Activated effector memory CD4-positive, alpha-beta T cell treated with anti-CD3 and anti-CD28 coated beads, Interleukin-2, amount 50 U/mL, for 16 hours (primary cell): Measurements from ENCODE around the gene OR9K2.
"Not testable (repeated sequence)": the region's sequence is repeated elsewhere in the genome, so short reads cannot be mapped to it uniquely, and the experiment has no call there.

Source experiments
- DNase-seq: peaks from one replicate; pipeline ENCODE4 v3.0.0-alpha.2; 2020

The OR9K2 gene, protein sequence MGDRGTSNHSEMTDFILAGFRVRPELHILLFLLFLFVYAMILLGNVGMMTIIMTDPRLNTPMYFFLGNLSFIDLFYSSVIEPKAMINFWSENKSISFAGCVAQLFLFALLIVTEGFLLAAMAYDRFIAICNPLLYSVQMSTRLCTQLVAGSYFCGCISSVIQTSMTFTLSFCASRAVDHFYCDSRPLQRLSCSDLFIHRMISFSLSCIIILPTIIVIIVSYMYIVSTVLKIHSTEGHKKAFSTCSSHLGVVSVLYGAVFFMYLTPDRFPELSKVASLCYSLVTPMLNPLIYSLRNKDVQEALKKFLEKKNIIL

DNA sequence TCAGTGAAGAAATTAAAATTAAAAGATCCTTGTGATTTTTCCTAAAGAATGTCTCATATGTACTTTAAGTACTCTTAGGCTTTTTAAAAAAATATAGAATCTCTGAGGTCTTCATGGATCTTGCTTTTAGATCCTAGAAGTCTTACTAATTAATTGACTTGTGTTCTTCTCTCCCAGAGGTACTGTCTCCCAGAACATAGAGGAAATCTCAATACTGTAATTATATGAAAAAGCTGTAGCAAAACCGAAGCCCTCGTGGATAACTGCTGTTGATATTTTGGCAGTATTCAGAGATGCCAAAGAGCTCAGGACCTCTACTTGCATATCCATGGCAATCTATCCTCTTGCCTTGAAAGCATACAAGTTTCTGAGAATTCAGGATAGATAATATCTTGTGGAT is at the start of gene OR9K2:
OR9K2 (plus strand) TSS at position 301 of the 400 bp plus-strand sequence. CDS start 3,429 bp downstream, outside the sequence.
- no peak for DNase-seq

DNA sequence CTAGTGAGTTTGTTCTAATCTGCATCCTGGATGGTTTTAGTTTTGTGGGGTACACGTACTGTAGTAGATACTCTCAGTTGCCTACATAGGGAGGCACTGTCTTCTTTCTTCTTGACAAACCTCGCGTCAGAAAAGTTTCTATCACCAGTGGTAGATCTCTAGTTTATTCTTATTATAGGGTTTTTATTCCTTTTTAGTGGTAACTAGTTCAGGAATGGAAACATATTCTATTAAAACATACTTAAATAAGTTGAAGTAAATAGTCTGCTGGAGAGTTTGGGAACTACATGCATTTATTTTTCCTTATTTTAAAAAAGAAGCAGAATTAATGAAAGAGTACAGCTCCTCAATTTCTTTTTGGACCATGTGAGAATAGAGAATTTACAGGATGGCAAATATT is 33.6 kb upstream of the OR9K2 start:
- DNase-seq, result no peak

DNA sequence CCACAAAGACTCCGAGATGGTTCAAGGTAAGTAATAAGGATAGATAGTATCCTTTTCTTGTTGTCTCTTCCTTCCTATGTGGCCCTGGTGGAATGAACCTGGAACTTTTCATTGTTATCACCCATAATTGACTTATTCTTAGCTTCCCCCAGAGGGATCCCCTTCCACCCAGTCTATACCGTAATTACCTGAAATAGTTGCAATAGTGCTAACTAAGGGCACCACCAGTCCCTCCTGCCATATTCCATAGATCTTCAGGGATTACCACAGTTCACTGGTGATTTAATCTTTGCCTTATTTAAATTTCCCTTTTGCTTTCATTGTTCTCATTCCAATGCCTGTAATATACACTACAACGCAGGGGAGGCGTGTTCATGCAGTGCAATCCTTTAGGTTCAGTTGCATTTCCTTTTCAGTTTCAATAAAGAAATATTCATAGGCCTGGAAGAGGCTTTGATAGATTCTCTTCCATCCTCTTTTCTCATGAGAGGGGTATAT is 13.8 kb upstream of the OR9K2 start:
- DNase-seq, result no peak

DNA sequence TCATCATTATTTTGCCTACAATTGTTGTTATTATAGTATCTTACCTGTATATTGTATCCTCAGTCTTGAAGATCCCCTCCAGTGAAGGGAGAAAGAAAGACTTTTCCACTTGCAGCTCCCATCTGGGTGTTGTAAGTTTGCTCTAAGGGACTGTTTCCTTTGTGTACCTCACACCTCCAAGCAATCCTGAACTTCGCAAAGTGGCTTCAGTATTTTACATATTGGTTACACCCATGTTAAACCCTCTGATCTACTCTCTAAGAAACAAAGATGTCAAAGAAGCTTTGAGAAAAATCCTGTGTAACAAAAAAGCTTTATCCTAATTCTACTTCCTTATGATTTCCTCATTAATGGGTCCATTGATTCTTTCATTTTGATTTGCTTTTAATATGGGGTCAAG is 10.1 kb upstream of the OR9K2 start:
- no peak for DNase-seq

DNA sequence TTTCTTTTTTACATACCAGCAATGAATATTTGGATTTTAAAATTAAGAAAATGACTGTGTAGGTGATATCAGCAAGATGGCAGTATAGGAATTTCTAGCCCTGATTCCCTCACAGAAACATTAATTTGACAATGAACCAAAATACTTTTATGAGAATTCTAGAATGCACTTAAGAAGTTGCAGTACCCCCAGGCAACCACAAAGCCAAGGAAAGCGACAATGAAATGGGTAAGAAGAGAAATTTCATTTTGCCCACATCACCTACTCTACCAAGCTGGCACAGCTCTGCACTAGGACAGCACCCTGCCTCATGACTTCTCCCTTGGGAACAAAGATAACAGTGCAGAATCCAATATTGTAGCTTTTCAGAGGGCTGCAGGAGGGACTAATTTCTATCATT is 6.6 kb downstream of the OR9K2 start:
- DNase-seq, result no peak

DNA sequence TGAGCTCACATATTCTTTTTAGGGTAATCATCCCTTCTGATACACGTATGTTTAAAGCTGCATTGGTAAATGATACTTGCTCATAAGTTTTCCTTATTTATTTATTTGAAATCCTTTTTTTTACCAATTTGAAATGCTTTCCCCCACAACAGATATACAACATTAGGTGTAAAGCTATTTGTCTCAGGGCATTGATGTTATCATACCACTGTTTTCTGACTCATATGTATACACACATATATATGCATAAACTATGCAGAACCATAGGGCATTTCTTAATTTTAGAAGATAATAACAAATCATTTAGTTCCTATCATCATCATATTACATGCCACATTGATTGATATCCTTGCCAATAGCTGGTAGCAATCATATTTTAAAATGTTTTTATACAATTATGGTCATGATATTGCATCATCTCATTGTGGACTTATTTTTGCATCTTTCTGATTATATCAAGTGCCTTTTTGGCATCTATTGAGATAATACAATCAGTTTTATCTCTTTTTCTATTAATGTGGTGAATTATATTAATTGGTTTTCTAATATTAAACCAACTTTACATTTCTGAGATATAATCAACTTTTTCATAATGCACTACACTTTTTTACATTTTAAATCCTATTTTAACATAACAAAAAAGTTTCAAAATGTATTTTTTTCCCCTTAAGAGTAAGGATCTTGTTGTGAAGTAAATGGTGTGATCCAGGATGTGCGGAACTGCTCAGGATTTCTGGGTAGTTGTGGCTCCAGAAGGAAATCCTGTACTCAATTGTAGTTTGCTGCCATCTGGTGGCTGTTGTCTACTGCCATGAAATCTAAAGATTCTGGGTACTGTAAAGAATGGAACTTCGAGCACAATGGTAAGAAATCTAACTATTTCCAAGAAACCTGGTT is 16.7 kb downstream of the OR9K2 start:
- DNase-seq, result peak; percentile 71

DNA sequence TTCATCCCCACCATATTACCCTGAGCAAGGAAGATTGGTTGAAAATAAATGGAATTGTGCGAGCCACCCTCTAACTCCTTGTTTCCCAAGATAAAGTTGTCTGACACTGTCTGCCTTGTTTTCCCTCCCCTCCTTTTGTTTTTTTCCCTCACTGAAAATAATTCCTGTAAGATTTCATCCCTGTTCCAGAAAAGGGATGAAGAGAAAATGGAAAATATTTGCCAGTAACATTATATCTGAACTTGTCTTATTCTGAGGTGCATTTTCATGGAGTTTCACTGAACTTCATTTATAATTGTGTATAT is 17.3 kb downstream of the OR9K2 start:
- no peak for DNase-seq

DNA sequence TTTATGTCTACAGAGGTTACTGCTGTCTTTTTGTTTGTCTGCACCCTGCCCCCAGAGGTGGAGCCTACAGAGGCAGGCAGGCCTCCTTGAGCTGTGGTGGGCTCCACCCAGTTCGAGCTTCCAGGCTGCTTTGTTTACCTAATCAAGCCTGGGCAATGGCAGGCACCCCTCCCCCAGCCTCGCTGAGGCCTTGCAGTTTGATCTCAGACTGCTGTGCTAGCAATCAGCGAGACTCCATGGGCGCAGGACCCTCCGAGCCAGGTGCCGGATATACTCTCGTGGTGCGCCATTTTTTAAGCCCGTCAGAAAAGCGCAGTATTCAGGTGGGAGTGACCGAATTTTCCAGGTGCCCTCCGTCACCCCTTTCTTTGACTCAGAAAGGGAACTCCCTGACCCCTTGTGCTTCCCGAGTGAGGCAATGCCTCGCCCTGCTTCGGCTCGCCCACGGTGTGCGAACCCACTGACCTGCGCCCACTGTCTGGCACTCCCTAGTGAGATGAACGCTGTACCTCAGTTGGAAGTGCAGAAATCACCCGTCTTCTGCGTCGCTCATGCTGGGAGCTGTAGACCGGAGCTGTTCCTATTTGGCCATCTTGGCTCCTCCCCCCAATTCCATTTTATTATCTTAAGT is 40.9 kb downstream of the OR9K2 start:
- DNase-seq, result not testable (repeated sequence)

DNA sequence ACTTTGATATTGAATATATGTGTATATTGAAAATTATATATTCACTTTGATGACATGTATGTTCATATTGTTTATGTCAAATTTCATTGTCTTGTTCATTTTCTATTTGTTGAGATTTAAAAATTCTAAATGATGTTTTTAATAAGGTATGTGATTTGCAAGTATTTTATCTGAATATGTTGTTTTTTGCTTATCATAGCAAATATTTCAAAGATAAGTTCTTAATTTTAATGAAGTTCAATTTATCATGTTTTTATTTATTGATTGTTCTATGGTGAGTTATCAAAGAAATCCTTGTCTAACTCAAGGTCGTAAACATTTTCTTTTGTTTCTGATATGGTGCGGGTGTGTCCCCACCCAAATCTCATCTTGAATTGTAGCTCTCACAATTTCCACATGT is 45.2 kb downstream of the OR9K2 start:
- no peak for DNase-seq

DNA sequence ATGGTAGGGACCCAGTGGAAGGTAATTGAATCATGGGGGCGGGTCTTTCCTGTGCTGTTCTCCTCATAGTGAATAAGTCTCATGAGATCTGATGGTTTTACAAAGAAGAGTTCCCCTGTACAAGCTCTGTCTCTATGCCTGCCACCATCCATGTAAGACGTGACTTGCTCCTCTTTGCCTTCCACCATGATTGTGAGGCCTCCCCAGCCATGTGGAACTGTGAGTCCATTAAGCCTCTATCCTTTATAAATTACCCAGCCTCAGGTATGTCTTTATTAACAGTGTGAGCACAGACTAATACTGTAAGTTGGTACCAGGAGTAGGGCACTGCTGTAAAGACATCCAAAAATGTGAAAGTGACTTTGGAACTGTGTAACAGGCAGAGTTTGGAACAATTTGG is 45.6 kb downstream of the OR9K2 start:
- not testable (repeated sequence) for DNase-seq

DNA sequence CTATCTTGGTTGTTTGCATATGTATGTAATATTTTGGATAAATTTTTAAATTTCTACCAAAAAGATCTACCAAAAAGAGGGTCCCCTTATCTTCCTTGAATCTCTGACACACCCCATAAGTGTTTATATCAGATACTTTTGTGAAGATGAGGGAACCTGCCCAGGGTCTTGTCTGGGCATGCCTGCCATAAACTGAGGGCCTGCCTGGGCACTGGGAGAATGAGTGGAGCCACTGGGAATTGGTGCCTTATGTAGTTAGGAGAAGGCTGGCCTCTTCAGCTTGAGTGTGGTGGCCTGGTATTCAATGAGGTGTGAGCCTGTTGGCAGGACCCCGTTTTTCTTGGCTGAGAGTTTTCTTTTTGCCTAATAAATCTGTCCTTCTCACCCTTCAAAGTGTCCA is 46.5 kb downstream of the OR9K2 start:
- no peak for DNase-seq

DNA sequence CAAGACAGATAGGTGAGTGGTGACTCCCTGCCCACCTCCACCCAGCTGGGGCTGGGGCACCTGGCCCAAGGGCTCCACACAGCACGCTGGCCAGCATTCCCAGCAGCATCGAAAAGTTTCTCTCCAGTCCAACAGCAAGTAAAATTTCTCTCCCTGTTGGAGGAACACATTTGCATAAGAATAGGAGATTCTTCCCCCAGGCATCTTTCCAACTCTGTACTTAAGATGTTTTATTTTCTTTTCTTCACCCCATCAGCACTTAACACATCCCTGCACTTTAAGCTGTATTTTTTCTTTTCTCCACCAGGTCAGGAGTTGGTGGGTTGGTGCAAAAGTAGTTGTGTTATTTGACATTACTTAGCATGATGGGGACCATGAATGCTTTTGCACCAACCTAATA is 47.2 kb downstream of the OR9K2 start:
- DNase-seq, result no peak
